ENCODE measurements around the gene FDXR.

Gene FDXR

GRCh38 chr17:74920306-74920620 lies 47.5 kb upstream of the FDXR start:
- DNase-seq (ENCODE audit: extremely low read depth, insufficient read length) = no peak
- no peaks in the 10 kb centered on the region; the same call in 1 of the 2 replicates for H3K27me3 ChIP-seq (replicated peaks; ENCODE audit: control insufficient read depth, insufficient read depth, low read length)
- no peak for TF ChIP-seq CTCF (IDR thresholded peaks at IDR 0.05; ENCODE audit: insufficient read depth, low read length, poor library complexity, severe bottlenecking)
- no peak overlapping the region for H3K4me3 ChIP-seq (replicated peaks; ENCODE audit: low read depth, low read length)
- H3K36me3 ChIP-seq (ENCODE audit: control insufficient read depth, insufficient read depth, low read length) = no peaks in the 10 kb centered on the region

DNA sequence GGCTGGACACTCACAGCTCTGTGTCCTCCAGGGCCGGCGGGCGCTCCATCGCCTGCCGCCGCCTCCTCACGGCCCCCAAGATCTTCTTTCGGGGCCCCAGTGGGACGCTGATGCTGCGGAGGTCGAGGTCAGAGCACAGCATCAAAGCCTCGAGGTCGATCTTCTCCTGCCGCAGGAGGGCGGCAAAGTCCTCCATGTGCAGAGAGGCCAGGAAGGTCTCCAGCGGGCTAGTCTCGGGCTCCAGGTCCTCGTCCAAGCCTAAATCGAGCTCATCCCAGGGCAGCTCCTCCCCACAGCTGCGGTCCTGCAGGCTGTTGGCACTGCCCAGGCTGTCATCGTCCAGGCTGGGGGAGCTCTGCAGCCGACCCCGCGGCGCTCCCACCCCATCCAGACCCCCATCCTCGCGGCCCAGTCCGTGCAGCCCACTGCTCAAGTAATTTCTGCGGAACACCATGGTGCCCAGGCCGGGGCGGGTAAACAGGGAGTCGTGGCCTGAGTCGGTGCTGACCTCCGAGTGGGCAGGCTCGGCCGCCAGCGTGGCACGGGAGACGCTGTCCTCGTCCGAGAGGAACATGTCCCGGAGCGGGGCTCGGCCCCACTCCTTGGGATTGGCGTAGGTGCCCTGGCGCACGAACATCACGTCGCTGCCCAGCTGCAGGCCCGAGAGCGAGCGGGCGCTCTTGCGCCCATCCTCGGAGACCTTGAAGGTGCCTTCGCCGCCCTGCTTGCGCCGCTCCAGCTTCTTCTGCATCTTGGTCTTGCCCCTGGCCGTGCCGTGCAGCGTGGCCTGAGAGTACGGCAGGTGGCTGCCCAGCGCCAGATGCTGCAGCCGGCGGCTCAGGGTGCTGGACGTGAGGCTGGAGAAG lies 46.9 kb upstream of the FDXR start:
- Histone ChIP-seq H3K27me3 (replicated peaks; ENCODE audit: control insufficient read depth, insufficient read depth, low read length) (no peaks in the 10 kb centered on the region; the same call in 1 of the 2 replicates), H3K36me3 (ENCODE audit: control insufficient read depth, insufficient read depth, low read length) (no peaks in the 10 kb centered on the region), H3K4me3 (replicated peaks; ENCODE audit: low read depth, low read length) (no peak overlapping the region)
- peak; percentile 38 for TF ChIP-seq CTCF (IDR thresholded peaks at IDR 0.05; ENCODE audit: insufficient read depth, low read length, poor library complexity, severe bottlenecking)
- DNase-seq (ENCODE audit: extremely low read depth, insufficient read length) = no peak

DNA sequence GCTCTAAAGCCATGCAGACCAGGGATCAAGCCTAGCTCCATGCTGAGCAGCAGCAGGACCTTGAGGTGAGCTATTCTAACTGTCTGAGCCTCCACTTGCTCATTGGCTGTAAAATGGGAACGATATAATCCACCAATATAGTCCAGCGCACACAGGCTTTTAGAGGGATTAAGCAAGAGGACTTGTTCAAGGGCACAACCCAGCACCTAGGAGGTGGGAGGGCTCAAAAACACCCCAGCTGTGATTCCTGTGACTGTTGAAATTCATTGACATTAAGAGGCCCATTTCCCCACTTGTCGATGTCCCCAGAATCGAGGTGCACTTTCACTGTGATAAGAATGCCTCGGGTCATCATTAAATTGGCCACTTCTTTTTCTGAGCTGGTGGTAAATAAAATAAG lies 46.1 kb upstream of the FDXR start:
- H3K36me3 ChIP-seq (ENCODE audit: control insufficient read depth, insufficient read depth, low read length) = no peaks in the 10 kb centered on the region
- no peak for TF ChIP-seq CTCF (IDR thresholded peaks at IDR 0.05; ENCODE audit: insufficient read depth, low read length, poor library complexity, severe bottlenecking)
- no peak overlapping the region for H3K4me3 ChIP-seq (replicated peaks; ENCODE audit: low read depth, low read length)
- DNase-seq (ENCODE audit: extremely low read depth, insufficient read length) = no peak
- H3K27me3 ChIP-seq (replicated peaks; ENCODE audit: control insufficient read depth, insufficient read depth, low read length) = no peaks in the 10 kb centered on the region; the same call in 1 of the 2 replicates

- Histone ChIP-seq H3K4me3 (replicated peaks; ENCODE audit: low read depth, low read length) (no peak overlapping the region), H3K27me3 (replicated peaks; ENCODE audit: control insufficient read depth, insufficient read depth, low read length) (no peaks in the 10 kb centered on the region; the same call in 1 of the 2 replicates), H3K36me3 (ENCODE audit: control insufficient read depth, insufficient read depth, low read length) (no peaks in the 10 kb centered on the region)
- DNase-seq (ENCODE audit: extremely low read depth, insufficient read length) = no peak
- TF ChIP-seq CTCF (IDR thresholded peaks at IDR 0.05; ENCODE audit: insufficient read depth, low read length, poor library complexity, severe bottlenecking) = no peak
Measured at GRCh38 chr17:74917430-74917829, 44.6 kb upstream of the FDXR start.

DNA sequence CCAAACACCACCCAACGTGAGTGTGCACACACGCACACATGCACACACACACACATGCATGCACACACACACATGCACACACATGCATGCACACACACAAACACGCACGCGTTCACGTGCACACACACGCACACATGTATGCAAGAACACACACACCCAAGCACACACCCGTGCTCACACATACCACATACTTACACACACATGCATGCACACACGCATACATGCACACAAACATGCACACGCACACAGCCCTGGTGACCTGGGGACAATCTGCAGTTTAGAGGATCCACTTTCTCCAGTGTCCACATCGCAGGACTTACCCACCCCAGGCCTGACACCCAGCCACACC lies 44.0 kb upstream of the FDXR start:
- no peaks in the 10 kb centered on the region; the same call in 1 of the 2 replicates for H3K27me3 ChIP-seq (replicated peaks; ENCODE audit: control insufficient read depth, insufficient read depth, low read length)
- TF ChIP-seq CTCF (IDR thresholded peaks at IDR 0.05; ENCODE audit: insufficient read depth, low read length, poor library complexity, severe bottlenecking) = no peak
- DNase-seq (ENCODE audit: extremely low read depth, insufficient read length) = no peak

More for the DNA sequence above, 44.0 kb upstream of the FDXR start:
- no peak overlapping the region for H3K4me3 ChIP-seq (replicated peaks; ENCODE audit: low read depth, low read length)
- H3K36me3 ChIP-seq (ENCODE audit: control insufficient read depth, insufficient read depth, low read length) = no peaks in the 10 kb centered on the region

Measured in GM06990 (cell line).